ENCODE data around the gene WFIKKN1.

Gene WFIKKN1, protein sequence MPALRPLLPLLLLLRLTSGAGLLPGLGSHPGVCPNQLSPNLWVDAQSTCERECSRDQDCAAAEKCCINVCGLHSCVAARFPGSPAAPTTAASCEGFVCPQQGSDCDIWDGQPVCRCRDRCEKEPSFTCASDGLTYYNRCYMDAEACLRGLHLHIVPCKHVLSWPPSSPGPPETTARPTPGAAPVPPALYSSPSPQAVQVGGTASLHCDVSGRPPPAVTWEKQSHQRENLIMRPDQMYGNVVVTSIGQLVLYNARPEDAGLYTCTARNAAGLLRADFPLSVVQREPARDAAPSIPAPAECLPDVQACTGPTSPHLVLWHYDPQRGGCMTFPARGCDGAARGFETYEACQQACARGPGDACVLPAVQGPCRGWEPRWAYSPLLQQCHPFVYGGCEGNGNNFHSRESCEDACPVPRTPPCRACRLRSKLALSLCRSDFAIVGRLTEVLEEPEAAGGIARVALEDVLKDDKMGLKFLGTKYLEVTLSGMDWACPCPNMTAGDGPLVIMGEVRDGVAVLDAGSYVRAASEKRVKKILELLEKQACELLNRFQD

DNA sequence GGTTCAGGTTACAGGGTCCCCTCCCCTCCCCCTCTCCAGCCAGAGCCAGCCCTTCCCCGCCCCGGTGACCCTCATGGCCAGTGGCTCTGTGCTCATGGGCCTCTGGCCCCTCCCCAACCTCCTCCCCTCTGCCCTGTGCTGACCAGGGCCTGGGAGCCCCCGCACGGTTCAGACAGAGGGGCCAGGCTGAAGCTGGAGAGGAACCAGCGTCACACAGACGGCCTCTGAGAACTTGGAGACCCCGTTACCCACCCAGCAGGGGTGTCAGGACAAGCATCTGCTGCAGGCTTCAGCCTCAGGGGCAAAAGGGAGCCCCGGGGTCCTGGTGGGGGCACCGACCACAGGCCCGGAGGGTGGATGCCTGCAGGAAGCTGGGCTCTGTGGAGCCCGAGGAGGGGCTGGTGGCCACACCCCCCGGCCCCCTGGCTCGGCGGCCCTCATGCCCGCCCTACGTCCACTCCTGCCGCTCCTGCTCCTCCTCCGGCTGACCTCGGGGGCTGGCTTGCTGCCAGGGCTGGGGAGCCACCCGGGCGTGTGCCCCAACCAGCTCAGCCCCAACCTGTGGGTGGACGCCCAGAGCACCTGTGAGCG is at the start of gene WFIKKN1:
TSS of gene WFIKKN1 (plus strand) at position 171 of the 591 bp plus-strand sequence. CDS start at position 440, 269 bp downstream.
- DNase-seq (ENCODE audit: low spot score): no peak

DNA sequence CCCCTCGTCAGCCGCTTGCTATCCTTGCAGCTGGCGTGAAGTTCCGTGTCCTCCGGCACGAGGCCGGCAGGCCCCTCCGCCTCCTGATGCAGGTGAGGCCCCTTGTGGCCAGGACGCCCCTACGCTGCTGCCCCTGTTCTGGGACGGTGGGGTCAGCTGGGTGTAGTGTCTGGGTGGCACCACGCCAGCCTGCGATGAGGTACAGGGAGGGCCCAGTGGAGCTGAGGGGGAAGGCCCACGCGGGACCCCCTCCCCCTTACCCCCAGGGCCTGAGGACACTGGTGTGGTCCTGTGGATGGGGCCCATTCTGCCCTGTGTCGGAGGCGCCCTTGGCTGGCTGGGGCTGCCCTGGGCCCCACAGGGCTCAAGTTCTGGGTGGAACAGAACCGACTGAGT is 48.6 kb upstream of the WFIKKN1 start:
- DNase-seq (ENCODE audit: low spot score): no peak

DNA sequence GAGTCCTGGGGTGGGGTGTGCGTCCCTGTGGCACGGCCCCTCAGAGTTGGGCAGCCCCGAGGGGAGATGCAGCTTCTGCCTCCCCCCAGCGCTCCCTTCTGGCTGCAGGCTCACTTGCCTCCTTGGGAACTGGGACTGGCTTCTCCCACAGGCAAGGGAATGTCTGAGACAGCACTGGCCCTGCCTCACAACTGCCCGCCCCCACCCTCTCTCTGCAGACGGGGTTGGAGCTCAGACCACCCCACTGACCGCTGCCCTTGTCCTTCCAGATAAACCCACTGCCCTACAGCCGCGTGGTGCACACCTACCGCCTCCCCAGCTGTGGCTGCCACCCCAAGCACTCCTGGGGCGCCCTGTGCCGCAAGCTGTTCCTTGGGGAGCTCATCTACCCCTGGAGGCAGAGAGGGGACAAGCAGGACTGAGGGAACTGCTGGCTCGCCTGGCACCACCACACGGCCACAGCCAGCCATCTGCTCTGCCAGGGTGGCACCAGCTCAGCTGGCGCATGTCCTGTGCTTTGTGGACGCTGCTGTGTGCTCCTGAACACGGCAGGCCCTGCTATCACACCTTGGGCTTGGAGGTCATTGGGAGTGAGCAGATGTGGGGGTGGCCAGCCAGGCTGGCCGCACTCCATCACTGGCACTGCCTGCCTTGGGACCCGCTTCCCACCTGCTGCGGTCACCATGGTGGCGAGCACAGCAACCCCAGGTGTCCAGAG is 48.0 kb upstream of the WFIKKN1 start:
- no peak for DNase-seq (ENCODE audit: low spot score)

DNA sequence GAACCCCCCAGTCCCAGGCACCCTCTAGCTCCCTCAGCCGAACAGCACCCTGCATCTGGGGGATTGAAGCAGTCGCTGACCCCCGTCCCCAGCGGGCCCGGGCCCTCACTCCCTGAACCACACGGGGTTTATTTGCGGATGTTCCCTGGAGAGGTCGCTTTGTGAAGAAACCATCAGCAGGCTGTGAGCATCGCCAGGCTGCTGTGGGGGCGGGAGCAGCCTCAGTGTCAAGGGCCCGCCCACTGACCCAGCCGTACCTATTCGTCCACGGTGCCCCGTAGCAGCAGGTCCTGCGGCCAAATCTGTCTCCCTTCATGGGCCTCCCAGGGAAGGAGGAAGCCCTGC is 47.3 kb upstream of the WFIKKN1 start:
- DNase-seq (ENCODE audit: low spot score): no peak

DNA sequence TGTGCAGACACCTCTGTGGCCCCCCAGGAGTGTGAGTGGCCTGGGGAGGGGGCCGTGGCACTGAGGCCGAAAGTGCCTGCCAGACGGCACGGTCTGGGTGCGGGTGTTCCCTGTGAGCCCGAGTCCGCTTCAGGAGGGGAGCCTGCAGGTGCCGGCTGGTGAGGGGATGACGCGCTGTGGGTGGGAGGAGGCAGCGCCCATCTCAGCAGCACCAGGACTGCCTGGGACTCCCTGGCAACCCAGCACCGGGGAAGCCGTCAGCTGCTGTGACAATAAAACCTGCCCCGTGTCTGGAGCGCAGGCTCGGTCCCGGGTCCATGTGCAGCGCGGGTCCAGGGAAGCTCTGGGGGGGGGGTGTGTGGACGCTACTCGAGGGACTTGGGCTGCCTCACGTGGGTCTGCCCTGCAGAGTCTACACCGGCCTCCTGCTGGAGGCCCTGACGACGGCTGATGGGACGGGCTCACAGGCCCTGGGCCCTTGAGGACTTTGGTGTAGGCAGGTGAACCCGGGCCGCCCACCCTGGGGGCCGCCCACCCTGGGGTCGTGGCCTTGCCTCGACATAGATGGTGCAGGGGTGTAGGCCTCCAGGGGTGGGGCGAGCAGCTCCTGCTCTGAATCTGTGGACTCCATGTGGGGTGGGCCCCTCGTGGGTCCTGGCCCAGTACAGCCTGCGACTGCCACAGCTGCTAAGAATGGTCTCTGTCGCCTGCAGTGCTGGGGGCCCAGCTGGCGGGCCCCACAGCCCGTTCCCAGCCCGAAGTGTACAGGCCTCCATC is 46.8 kb upstream of the WFIKKN1 start:
- DNase-seq (ENCODE audit: low spot score): no peak

DNA sequence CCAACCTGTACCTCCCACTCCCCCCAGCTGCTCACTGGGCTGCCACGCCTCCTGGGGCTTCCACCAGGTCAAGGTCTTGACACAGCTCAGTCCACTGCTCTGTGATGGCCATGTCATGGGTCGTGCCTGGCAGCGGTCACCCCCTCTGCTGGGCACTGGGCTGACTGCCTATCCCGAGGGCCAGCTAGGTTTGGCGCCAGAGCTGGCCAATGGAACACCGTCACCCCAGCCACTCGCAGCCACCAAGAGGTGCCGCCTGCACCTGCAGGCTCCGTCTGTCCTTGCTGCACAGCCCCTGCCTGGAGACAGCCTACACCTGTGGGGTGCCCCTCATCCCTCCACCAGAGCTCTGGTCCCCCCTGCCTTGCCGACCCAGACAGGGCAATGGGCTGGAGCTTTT is 45.4 kb upstream of the WFIKKN1 start:
- DNase-seq (ENCODE audit: low spot score): no peak

DNA sequence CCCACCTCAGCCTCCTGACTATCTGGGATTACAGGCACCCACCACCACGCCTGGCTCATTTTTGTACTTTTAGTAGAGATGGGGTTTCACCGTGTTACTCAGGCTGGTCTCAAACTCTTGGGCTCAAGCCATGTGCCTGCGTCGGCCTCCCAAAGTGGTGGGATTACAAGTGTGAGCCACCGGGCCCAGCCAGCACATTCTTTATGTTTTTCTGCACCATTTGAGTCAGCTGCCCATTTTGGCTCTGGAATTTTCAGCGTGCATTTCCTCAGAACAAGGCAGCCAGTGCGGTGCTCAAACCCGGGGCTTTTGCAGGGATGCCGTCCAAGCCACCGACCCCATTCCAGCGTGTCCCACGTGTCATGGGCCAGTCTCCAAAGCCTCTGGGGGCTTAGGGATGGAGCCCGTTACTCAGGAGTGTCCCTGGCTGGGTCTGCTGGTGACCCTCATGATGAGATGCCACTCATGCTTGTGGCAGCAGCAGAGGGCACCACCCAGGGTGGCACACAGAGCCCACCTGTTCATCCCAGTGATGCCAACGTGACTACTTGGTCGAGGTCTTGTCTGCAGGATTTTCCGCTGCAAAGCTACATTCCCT is 44.6 kb upstream of the WFIKKN1 start:
- no peak for DNase-seq (ENCODE audit: low spot score)

DNA sequence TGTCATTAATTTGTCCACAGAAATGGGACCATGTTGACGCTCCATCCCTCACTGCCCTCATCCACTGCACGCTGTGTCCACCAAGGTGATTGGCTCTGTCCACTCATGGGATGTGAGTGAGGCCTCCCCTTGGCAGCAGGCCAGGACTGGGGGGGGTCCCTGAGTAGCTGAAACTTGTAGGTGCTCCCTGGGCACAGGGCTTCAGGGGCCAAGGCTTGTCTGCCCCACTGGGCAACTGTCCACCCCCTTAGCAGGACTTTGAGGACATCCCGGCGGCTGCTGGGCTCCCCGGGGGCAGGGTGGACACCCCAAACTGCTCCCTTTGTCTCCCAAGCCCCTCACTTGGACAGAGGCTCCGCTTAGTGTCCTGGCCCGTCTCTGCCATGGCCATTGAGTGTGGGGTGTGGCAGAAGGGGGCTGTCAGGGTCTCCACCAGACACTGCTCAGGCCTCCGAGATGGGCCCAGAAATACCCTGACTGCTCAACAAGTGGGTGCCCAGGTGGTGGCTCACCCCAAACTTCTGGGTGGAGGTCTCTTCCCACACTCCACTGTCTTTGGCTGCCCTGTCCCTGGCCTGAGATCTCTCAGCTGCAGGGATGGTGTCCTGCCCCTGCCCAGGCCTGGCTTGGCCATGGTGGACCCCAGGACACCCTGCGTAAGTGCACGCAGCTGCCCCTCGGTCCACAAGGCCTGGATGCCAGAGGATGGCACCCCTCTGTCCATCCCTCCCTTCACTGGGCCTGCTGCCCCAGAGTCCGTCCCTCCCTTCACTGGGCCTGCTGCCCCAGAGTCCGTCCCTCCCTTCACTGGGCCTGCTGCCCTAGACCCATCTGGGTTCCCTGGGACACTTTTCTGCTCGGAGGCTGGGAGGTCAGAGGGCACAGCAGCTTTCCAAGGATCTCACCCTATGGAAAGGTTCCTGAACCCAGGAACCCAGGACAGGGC is 43.9 kb upstream of the WFIKKN1 start:
- DNase-seq (ENCODE audit: low spot score): no peak

DNA sequence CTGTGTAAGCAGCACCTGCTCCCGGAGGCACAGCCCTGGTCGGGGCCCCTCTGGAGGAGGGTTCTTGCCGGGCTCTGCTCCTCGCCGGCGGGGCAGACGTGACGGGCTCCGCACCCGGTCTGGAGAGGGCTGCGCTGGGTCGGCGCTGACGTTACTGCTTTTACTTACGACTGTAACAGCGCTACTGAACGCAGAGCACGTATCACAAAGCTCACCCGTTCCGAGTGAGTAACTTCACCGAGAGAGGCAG is 42.2 kb upstream of the WFIKKN1 start:
- peak; percentile 61 for DNase-seq (ENCODE audit: low spot score)

DNA sequence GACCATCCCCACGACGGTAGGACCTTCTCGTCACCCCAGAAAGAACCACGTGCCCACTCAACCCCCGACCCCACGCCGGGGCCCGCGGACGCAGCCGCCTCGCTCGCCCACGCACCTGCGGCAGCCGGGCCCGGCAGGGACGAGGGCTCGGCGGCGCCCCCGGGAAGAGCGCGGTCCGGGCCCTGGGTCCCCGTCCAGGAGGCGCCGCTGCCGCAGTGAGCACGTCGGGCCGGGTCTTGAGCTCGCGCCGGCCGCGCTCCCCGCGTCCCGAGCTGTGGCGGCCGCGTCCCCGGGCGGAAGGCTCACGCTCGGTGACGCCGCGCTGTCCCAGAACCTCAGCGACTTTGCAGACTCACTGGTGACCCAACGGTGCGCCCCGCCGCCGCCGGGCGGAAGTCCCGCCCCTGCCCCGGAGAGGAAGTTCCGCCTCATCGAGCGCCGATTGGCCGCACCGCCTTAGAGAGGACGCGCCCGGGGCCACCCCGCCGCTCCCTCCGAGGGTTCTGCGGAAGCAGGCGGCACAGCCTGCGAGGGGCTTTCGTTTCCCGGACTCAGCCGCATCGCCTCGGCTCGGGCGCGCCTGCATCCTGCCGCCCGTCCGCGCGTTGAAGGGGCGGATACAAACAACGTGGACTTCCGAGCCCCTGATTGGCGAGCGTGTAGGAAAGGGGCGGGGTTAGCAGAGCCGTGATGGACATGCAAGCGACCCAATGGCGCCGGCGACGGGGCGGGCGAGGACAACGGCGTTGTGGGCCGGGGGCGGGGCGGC is 41.7 kb upstream of the WFIKKN1 start:
- peak; percentile 97 for DNase-seq (ENCODE audit: low spot score)

DNA sequence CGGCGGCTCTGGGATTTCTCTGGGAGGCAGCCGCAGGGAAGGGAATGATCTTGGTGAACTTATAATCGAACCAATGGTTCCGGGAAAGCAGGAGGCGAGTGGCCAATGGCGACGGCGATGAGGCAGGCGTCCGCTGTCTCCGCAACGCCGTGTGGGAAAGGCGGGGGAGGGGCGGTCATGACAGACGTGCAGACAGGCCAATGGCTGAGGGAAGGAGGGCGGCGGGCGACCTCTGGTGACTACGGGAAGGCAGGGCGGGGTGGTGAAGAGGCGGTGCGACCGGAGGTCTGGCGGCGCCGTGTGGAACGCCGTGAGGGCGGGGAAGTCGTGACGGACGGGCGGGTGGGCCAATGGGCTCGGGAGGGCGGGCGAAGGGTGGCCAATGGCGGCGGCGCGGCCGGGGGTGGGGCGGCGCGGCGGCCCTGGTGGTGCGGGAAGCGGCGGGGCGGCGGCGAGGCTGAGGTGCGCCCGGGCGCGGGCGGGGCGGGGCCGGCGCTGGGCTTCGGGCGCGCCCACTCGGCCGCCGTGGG is 41.1 kb upstream of the WFIKKN1 start, which contains the start of gene RAB40C:
TSS of gene RAB40C (plus strand) at position 409 of the 530 bp plus-strand sequence. CDS start 226 bp downstream, outside the sequence.
- peak; percentile 99 for DNase-seq (ENCODE audit: low spot score)

DNA sequence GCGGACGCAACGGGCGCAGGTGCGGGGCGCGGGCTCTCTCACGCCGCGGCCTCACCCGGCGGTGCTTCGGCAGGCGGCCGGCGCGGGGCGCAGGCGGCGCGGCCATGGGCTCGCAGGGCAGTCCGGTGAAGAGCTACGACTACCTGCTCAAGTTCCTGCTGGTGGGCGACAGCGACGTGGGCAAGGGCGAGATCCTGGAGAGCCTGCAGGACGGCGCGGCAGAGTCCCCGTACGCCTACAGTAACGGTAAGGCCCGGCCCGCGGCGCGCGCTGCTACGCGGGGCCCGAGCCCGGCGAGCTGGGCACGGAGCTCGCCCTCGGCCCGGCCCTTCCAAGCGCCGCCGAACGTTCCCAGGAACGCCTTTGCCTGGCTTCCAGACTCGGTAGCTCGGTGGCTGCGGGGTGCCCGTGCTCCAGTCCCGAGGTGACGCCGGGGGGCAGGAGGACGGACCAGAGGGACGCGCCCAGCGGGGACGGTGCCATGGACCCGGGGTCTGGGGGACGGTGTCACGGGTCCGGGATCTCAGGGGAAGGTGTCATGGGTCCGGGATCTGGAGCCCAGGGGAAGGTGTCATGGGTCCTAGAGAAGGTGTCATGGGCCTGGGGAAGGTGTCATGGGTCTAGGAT is 40.5 kb upstream of the WFIKKN1 start:
- DNase-seq (ENCODE audit: low spot score): no peak

DNA sequence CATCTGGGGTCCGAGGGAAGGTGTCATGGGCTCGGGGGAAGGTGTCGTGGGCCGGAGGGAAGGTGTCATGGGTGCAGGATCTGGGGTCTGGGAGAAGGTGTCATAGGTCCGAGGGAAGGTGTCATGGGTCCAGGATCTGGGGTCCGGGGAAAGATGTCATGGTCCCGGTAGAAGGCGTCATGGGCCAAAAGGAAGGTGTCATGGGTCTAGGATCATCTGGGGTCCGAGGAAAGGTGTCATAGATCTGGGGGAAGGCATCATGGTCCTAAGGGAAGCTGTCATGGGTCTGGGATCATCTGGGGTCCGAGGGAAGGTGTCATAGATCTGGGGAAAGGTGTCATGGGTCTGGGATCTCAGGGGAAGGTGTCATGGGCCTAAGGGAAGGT is 40.0 kb upstream of the WFIKKN1 start:
- no peak for DNase-seq (ENCODE audit: low spot score)

DNA sequence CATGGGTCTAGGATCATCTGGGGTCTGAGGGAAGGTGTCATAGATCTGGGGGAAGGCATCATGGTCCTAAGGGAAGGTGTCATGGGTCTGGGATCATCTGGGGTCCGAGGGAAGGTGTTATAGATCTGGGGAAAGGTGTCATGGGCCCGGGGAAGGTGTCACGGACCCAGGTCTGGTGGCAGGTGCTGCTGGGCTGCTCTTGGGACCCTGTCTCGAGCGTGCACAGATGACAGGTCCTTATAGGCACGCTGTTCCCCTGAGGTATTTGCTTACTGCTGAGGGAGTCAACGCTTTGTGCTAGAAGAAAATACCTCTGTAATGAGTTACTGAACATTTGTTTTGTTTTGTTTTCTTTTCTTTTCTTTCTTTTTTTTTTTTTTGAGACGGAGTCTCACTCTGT is 39.6 kb upstream of the WFIKKN1 start:
- DNase-seq (ENCODE audit: low spot score): no peak

DNA sequence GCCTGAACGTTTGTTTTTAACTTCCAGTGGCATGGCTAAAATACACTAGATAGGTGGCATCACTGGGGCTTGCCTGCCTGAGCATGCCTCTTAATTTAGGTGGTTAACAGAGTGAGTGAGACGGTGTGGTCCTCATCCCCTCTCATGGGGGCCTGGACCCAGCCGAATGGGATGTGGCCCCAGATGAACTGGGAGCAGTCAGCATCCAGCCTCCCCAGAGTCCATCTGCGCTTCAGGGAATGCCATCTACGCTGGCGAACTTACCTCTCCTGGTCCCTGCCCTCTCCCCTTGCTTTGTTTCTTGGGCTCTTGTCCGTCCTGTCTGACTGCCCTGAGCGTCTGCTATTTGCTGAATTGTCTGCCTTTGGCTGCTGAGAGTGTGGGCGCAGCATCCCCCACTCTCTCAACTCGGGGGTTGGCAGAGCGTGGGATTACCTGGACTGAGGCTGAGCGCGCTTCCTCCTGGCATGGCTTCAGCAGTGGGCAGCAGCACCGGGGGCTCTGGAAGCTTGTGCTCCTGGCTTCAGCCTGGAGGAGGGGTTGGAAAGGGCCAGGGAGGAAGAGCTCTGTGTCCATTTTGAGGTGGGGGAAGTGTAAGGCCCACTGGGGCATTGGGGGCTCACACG is 38.8 kb upstream of the WFIKKN1 start:
- no peak for DNase-seq (ENCODE audit: low spot score)

DNA sequence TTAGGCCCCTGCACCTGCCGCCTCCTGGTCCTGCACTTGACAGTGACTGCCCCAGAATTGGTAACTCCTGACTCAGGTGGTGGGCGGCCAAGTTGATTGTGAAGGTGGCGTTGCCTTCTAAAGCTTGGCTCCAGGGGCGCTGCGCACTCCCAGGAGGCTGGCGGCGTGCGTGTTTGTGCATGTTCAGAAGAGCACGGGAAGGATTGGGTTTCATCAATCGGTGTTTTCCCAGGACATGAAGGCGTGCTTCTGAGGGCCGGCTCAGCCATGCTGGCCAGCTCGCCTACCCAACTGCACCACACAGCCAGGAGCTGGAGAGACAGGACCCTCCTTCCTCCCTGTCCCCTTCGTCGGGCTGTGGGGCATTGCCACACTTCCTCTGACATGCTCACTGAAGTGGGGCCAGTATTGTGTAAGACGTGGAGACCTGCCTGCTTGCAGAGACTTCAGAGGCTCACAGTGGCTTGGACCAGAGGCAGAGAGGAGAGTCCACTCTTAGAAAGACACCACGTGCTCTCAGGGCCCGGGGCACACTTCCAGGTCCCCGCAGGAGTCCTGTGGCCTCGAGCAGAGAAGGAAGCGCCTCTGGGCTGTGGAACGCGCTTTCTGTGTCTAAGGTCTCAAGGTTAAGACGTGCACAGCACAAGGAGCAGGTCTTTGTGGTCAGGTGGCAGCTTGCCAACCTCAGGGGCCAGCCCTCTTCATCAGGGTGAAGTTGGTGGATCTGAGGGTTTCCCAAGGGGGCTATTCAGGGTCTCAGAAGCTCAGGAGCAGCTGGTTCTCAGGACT is 38.1 kb upstream of the WFIKKN1 start:
- no peak for DNase-seq (ENCODE audit: low spot score)

DNA sequence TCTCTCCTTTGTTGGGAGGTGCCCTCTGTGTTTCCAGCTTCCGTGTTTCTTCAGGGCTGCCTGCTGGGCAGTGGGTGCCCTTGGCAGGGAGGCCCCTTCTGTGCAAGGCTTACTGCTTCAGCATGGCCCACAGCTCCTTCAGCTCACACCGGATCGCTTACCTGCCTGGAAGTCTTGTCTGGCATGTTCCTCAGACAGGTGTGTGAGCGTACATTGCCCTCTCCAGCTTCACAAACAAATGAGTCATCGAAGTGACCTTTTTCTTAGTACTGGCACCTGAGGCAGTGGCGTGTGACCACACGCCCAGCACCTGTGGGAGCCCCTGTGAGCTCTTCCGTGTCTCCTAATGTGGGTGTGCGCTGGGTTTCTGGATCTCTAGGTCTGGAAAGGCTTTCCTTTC is 37.4 kb upstream of the WFIKKN1 start:
- DNase-seq (ENCODE audit: low spot score): no peak

DNA sequence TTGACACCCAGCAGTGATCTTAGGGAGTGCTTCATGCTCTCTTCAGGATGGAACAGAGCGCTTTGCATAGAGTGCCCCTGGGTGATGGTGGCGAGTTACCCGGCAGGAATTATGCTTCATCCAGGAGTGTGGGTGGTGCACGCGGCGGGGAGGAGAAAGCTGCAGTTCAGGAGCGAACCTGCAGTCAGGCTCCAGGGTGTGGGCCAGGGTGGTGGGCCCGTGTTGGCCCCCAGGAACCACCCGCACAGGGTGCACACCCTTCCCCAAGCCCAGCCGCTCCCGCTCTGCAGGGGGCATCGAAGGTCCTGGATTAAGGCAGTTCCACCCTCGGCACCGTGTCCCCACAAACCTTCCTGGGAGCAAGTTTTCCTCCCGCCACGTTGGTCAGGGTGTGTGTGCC is 37.0 kb upstream of the WFIKKN1 start:
- no peak for DNase-seq (ENCODE audit: low spot score)

Measured in activated CD4-positive, alpha-beta T cell treated with anti-CD3 and anti-CD28 coated beads, Interleukin-2, Interleukin-4, amounts not matched to agents 100 ng/mL and 50 ng/mL, durations not matched to agents 16 hours and 8 hours (primary cell).